ENCODE data around the gene RIMBP2. TPM values are rescaled to one million over a fixed set of nuclear protein-coding genes. Genes with fewer than 3 reads are reported as not detected.

RIMBP2 gene
- total and polyA plus RNA-seq, 9 of the 15 experiments (the other 6 are each of a cell fraction or from before 2014, with no cell fraction given), result not detected

DNA sequence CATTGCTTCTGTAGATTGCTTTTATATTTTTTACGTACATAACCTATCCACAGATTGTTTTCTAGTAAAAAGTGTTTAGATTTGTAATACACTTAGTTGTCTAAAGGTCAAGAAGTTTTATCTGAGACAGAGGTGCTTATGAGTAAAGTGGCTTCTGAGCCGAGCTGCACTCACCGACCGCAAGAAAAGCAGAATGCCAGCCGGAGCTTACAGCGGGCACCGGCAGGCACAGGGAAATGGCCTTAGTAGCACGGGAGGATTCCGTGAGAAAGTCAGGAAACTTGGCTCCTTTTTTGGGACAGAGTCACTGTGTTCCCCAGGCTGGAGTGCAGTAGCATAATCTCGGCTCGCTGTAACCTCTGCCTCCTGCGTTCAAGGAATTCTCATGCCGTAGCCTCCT, 348.6 kb downstream of the RIMBP2 start (continued):
- TF ChIP-seq ZNF780A (CRISPR knock-in tag; IDR thresholded peaks at IDR 0.05) (no peak), SMAD3 (CRISPR knock-in tag; conservative IDR thresholded peaks at IDR 0.05) (no peak), RB1 (IDR thresholded peaks at IDR 0.05; ENCODE audit: low read depth) (no peak), PHB (CRISPR knock-in tag; IDR thresholded peaks at IDR 0.05) (no peak)

DNA sequence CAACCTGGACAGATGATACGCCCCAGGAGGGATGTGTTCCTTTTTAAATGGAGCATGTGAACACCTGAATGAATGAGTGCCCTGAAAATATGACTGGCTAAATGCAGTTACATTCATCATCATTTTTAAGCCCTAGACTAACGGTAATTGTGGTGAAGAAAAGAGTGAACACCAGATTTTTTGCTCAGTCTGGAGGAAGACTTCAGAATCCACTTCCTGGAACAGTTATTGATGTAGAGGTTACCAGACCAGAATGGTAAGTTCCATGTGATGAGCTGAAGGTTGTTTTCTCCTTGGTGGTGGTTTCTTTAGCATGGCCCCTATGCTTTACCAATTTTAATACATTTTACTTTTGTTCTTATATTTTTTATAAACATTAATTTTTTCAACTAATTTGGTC, 349.1 kb downstream of the RIMBP2 start:
- no peak overlapping the region for H3K9ac ChIP-seq (ENCODE audit: insufficient read depth in 1 of 2, low read depth in 2 of 2, low read length in 2 of 2)
- FAIRE-seq (no peak), ATAC-seq (no peak), DNase-seq (ENCODE audit: extremely low read depth in 1 of 4, low spot score in 3 of 4) (no peak)
- no peak overlapping the region for H2AFZ ChIP-seq (ENCODE audit: low read depth, low read length)
- 0% methylated on average over 2 of the region's 2 CpGs for WGBS (ENCODE audit: insufficient coverage, low coverage, missing lambda C conversion rate)
- H3K27ac ChIP-seq (ENCODE audit: extremely low read depth, low read depth, low read length), result no peak overlapping the region
- no peaks in the 10 kb centered on the region for H4K20me1 ChIP-seq (replicated peaks; ENCODE audit: control insufficient read depth, insufficient read depth, low read length)
- no peak overlapping the region for H3K4me2 ChIP-seq (ENCODE audit: insufficient read depth, low read length)
- H3K4me3 ChIP-seq, result no peak overlapping the region
- peaks cover 10 to 23% of the 10 kb centered on the region in 2 experiments; a peak in 4 of 5 replicates for H3K27me3 ChIP-seq (ENCODE audit: control insufficient read depth in 2 of 2, insufficient read depth in 2 of 2, low read length in 2 of 2)
- no peaks in the 10 kb centered on the region for H3K4me1 ChIP-seq (replicated peaks in 1 of 2; ENCODE audit: control insufficient read depth in 2 of 2, insufficient read depth in 2 of 2, low read length in 2 of 2)
- CTCF ChIA-PET (ENCODE audit: low intra/inter-chr PET ratio), result no interaction called here
- H3K9me3 ChIP-seq (replicated peaks; ENCODE audit: control insufficient read depth, insufficient read depth, low read depth, low read length), result no peaks in the 10 kb centered on the region
- H3K9me1 ChIP-seq (ENCODE audit: control insufficient read depth, insufficient read depth, low read length), result no peaks in the 10 kb centered on the region
- in situ Hi-C loops (cut with MboI) (no loop called here), intact Hi-C loops (cut with micrococcal nuclease) (no loop called here)
- H3K36me3 ChIP-seq (ENCODE audit: control insufficient read depth, insufficient read depth, low read length), result no peaks in the 10 kb centered on the region
- POLR2A ChIA-PET, result interaction anchor here (0.7 kb wide), 1 partner anchor 16 kb away, joined by 3 read pairs; no protein-coding TSS in a partner anchor
- no TSS peak for BruUV-seq (replicated peaks)
- H3K79me2 ChIP-seq (ENCODE audit: control insufficient read depth, insufficient read depth, low read length), result no peaks in the 10 kb centered on the region
- no peak for TF ChIP-seq CCAR2 (IDR thresholded peaks at IDR 0.05; ENCODE audit: low read depth, low read length)
- no peak for TF ChIP-seq PCBP1 (IDR thresholded peaks at IDR 0.05; ENCODE audit: low read depth, low read length, poor library complexity, severe bottlenecking)
- TF ChIP-seq BHLHE40 (IDR thresholded peaks at IDR 0.05; ENCODE audit: low read length), result no peak
- TF ChIP-seq SAFB2 (IDR thresholded peaks at IDR 0.05; ENCODE audit: borderline replicate concordance, low read depth, low read length, severe bottlenecking), result no peak
- TF ChIP-seq, protein P1, sequence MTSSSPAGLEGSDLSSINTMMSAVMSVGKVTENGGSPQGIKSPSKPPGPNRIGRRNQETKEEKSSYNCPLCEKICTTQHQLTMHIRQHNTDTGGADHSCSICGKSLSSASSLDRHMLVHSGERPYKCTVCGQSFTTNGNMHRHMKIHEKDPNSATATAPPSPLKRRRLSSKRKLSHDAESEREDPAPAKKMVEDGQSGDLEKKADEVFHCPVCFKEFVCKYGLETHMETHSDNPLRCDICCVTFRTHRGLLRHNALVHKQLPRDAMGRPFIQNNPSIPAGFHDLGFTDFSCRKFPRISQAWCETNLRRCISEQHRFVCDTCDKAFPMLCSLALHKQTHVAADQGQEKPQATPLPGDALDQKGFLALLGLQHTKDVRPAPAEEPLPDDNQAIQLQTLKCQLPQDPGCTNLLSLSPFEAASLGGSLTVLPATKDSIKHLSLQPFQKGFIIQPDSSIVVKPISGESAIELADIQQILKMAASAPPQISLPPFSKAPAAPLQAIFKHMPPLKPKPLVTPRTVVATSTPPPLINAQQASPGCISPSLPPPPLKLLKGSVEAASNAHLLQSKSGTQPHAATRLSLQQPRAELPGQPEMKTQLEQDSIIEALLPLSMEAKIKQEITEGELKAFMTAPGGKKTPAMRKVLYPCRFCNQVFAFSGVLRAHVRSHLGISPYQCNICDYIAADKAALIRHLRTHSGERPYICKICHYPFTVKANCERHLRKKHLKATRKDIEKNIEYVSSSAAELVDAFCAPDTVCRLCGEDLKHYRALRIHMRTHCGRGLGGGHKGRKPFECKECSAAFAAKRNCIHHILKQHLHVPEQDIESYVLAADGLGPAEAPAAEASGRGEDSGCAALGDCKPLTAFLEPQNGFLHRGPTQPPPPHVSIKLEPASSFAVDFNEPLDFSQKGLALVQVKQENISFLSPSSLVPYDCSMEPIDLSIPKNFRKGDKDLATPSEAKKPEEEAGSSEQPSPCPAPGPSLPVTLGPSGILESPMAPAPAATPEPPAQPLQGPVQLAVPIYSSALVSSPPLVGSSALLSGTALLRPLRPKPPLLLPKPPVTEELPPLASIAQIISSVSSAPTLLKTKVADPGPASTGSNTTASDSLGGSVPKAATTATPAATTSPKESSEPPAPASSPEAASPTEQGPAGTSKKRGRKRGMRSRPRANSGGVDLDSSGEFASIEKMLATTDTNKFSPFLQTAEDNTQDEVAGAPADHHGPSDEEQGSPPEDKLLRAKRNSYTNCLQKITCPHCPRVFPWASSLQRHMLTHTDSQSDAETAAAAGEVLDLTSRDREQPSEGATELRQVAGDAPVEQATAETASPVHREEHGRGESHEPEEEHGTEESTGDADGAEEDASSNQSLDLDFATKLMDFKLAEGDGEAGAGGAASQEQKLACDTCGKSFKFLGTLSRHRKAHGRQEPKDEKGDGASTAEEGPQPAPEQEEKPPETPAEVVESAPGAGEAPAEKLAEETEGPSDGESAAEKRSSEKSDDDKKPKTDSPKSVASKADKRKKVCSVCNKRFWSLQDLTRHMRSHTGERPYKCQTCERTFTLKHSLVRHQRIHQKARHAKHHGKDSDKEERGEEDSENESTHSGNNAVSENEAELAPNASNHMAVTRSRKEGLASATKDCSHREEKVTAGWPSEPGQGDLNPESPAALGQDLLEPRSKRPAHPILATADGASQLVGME (CRISPR knock-in tag; IDR thresholded peaks at IDR 0.05), result no peak
- no peak for TF ChIP-seq KLF13 (tag; IDR thresholded peaks at IDR 0.05; ENCODE audit: borderline replicate concordance, low read depth)
- TF ChIP-seq RHOXF2B (CRISPR knock-in tag; conservative IDR thresholded peaks at IDR 0.05), result no peak
- TF ChIP-seq, protein P2, sequence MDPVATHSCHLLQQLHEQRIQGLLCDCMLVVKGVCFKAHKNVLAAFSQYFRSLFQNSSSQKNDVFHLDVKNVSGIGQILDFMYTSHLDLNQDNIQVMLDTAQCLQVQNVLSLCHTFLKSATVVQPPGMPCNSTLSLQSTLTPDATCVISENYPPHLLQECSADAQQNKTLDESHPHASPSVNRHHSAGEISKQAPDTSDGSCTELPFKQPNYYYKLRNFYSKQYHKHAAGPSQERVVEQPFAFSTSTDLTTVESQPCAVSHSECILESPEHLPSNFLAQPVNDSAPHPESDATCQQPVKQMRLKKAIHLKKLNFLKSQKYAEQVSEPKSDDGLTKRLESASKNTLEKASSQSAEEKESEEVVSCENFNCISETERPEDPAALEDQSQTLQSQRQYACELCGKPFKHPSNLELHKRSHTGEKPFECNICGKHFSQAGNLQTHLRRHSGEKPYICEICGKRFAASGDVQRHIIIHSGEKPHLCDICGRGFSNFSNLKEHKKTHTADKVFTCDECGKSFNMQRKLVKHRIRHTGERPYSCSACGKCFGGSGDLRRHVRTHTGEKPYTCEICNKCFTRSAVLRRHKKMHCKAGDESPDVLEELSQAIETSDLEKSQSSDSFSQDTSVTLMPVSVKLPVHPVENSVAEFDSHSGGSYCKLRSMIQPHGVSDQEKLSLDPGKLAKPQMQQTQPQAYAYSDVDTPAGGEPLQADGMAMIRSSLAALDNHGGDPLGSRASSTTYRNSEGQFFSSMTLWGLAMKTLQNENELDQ (CRISPR knock-in tag; IDR thresholded peaks at IDR 0.05; ENCODE audit: borderline replicate concordance), result no peak

Data from K562 (cell line).